Activated CD4-positive, alpha-beta memory T cell treated with anti-CD3 and anti-CD28 coated beads for 36 hours (primary cell): ENCODE data around the gene FOXJ1. TPM values are rescaled to one million over a fixed set of nuclear protein-coding genes. Genes with fewer than 3 reads are reported as not detected.

Source experiments
- CTCF ChIA-PET: fragments of 350-600 bp; sonication (Branson Sonifier 250); formaldehyde crosslinking; loops from one replicate; lab custom pipeline; 2021; ENCODE audit warnings: antibody characterized with exemption, inconsistent platforms; lab: Charles Lee
- POLR2A ChIA-PET: fragments of 350-600 bp; sonication (Branson Sonifier 250); formaldehyde crosslinking; loops from one replicate; lab custom pipeline; 2021; ENCODE audit warnings: antibody characterized with exemption; lab: Charles Lee
- DNase-seq: peaks from one replicate; pipeline ENCODE4 v3.0.0-alpha.2; 2020
- H3K27ac Mint-ChIP-seq: one replicate; pipeline ENCODE4 v1.8.0; 2021; ENCODE audit warnings: mixed read lengths
- H3K27me3 Mint-ChIP-seq: one replicate; pipeline ENCODE4 v1.8.0; 2021; ENCODE audit warnings: mixed read lengths
- H3K36me3 Mint-ChIP-seq: one replicate; pipeline ENCODE4 v1.8.0; 2021; ENCODE audit warnings: mixed read lengths
- H3K4me1 Mint-ChIP-seq: one replicate; pipeline ENCODE4 v1.8.0; 2021; ENCODE audit warnings: low read depth, mixed read lengths
- H3K4me3 Mint-ChIP-seq: one replicate; pipeline ENCODE4 v1.8.0; 2021; ENCODE audit warnings: mild to moderate bottlenecking, mixed read lengths
- H3K9me3 Mint-ChIP-seq: one replicate; pipeline ENCODE4 v1.8.0; 2021; ENCODE audit warnings: mixed read lengths
- intact Hi-C: fragments of 100-400 bp; cut with micrococcal nuclease; formaldehyde crosslinking; loops from one replicate; pipeline ENCODE4 v1.15.1; 2023
- total RNA-seq, 2 experiments: library from RNA; stranded (reverse); gene quantifications; one replicate each; pipeline ENCODE4 v1.2.3, GENCODE V29; 2021

FOXJ1 gene
- total RNA-seq, 2 experiments from 2014 or later: 0.22 to 0.29 TPM

GRCh38 chr17:76131051-76131691, 9.9 kb downstream of the FOXJ1 start:
- DNase-seq: no peak
- intact Hi-C loops: loop anchor here (10.0 kb wide), 1 partner anchor 254 kb away; the partner anchor contains the start of gene SPHK1
- H3K4me3 Mint-ChIP-seq: no peak overlapping the region
- ChIA-PET POLR2A (no interaction called here), CTCF (no interaction called here)
- no peaks in the 10 kb centered on the region for H3K9me3 Mint-ChIP-seq
- no peaks in the 10 kb centered on the region for H3K27me3 Mint-ChIP-seq
- no peaks in the 10 kb centered on the region for H3K36me3 Mint-ChIP-seq
- H3K27ac Mint-ChIP-seq: no peak overlapping the region
- peaks cover 15% of the 10 kb centered on the region for H3K4me1 Mint-ChIP-seq

DNA sequence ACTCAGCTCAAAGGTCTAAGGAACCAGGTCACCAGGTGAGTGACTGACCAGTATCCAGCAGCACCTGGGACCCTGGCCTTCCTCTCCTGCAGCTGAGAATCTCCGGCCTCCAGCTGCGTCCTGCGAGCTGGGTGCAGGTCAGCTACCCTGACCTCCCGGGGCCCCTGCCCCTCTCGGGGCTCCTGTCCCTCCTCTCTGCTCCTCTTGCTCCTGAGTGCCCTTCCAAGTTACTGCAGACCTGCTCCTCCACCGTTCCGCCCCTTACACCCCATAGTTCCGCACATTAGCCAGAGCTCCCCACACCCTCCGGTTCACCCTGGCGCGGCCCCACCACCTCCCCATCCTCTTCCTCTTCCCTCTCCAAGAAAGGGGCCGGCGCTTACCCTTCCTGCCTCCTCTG, 10.6 kb downstream of the FOXJ1 start:
- no peak overlapping the region for H3K27ac Mint-ChIP-seq
- no peak for DNase-seq
- CTCF ChIA-PET: interaction anchor here (0.6 to 1.4 kb wide), 2 partner anchors 49 to 116 kb away, joined by 3 read pairs; no protein-coding TSS in a partner anchor
- H3K4me3 Mint-ChIP-seq: no peak overlapping the region
- H3K9me3 Mint-ChIP-seq: no peaks in the 10 kb centered on the region
- H3K27me3 Mint-ChIP-seq: no peaks in the 10 kb centered on the region
- no peaks in the 10 kb centered on the region for H3K36me3 Mint-ChIP-seq
- POLR2A ChIA-PET: interaction anchor here (0.9 kb wide), 1 partner anchor 125 kb away, joined by 3 read pairs; no protein-coding TSS in a partner anchor
- intact Hi-C loops: loop anchor here (10.0 kb wide), 1 partner anchor 254 kb away; the partner anchor contains the start of gene SPHK1
- H3K4me1 Mint-ChIP-seq: peaks cover 15% of the 10 kb centered on the region

DNA sequence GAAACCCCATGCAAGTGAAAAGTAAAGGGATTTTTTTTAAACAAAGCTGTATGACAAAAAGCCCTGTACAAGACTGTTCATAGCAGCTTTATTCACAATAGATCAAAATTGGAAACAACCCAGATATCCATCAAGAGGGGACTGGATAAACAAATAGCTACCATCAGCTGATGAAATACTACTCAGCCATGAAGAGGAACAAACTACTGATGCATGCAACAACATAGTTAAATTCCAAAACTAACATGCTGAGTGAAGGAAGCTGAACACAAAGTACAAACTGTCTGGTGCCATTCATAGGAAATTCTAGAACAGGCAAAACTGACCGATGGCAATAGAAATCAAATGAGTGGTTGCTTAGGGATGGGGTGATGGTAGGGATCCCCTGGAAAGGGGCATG, 15.1 kb downstream of the FOXJ1 start:
- no peak for DNase-seq
- H3K4me3 Mint-ChIP-seq: no peak overlapping the region
- H3K36me3 Mint-ChIP-seq: no peaks in the 10 kb centered on the region
- no peaks in the 10 kb centered on the region for H3K9me3 Mint-ChIP-seq
- ChIA-PET CTCF (interaction anchor here (0.6 to 19.6 kb wide), 11 partner anchors 10 to 173 kb away, joined by 3 to 337 read pairs (median 4); no protein-coding TSS in a partner anchor), POLR2A (interaction anchor here (1.1 to 1.5 kb wide), 3 partner anchors 53 to 150 kb away, joined by 3 to 7 read pairs (median 3); no protein-coding TSS in a partner anchor)
- H3K27me3 Mint-ChIP-seq: no peaks in the 10 kb centered on the region
- intact Hi-C loops: no loop called here
- H3K27ac Mint-ChIP-seq: no peak overlapping the region
- peaks cover 12% of the 10 kb centered on the region for H3K4me1 Mint-ChIP-seq

GRCh38 chr17:76125391-76125675, 15.7 kb downstream of the FOXJ1 start:
- CTCF ChIA-PET: interaction anchor here (0.6 to 19.6 kb wide), 8 partner anchors 9 to 174 kb away, joined by 3 to 337 read pairs (median 6); no protein-coding TSS in a partner anchor
- no peak for DNase-seq
- Mint-ChIP-seq H3K27me3 (no peaks in the 10 kb centered on the region), H3K4me3 (no peak overlapping the region), H3K36me3 (no peaks in the 10 kb centered on the region), H3K4me1 (peaks cover 12% of the 10 kb centered on the region), H3K9me3 (no peaks in the 10 kb centered on the region), H3K27ac (no peak overlapping the region)
- intact Hi-C loops: no loop called here
- POLR2A ChIA-PET: interaction anchor here (1.2 kb wide), 1 partner anchor 54 kb away, joined by 3 read pairs; no protein-coding TSS in a partner anchor

GRCh38 chr17:76124582-76125390, 16.3 kb downstream of the FOXJ1 start:
- Mint-ChIP-seq H3K36me3 (no peaks in the 10 kb centered on the region), H3K4me3 (no peak overlapping the region), H3K27me3 (no peaks in the 10 kb centered on the region), H3K4me1 (peaks cover 12% of the 10 kb centered on the region), H3K27ac (peak overlapping the region; percentile 33), H3K9me3 (no peaks in the 10 kb centered on the region)
- POLR2A ChIA-PET: interaction anchor here (1.2 kb wide), 1 partner anchor 54 kb away, joined by 3 read pairs; no protein-coding TSS in a partner anchor
- CTCF ChIA-PET: interaction anchor here (0.6 to 19.6 kb wide), 12 partner anchors 9 to 273 kb away, joined by 3 to 337 read pairs (median 4); partner anchors contain the start of gene FOXJ1
- peak; percentile 29 for DNase-seq
- intact Hi-C loops: no loop called here

DNA sequence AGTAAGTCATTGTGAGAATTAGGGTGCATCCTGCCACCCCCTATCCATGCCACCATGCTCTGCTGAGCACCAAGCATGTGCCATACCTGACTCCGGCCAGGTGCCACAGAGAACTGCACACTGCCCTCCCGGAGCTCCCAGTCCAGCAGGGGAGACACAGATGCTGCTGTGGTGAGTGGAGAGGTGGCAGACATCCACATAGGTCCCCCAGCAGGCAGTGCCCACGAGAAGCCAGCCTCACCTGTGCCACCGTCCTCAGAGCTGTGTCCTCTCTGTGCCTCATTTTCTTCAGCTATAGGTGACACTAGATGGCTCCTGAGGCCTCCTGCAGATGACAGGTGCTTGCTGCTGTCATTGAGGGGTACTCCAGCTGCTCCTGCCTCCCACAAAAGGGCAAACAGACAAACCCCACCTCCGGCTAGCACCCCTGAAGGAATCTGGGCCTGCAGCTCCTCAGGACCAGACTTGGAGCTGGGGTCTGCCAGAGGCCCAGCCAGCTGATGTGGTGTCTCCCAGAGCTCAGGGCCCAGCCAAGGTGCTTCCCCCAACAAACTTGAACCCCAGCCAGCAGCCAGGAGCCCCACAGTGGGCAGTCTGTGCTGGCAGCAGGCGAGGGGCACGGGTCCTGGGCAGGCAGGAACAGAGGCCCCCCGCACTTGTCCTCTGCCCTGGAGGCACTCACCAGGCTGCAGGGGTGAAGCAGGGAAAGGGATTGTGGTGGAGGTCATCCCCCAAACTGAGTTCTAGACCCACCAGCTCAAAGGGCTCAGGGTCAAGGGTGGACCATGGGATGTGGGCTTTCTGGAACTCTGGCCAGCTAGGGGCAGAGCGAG, 17.1 kb downstream of the FOXJ1 start:
- intact Hi-C loops: no loop called here
- no peak for DNase-seq
- Mint-ChIP-seq H3K36me3 (no peaks in the 10 kb centered on the region), H3K27me3 (no peaks in the 10 kb centered on the region), H3K4me3 (no peak overlapping the region), H3K9me3 (no peaks in the 10 kb centered on the region), H3K27ac (peak overlapping the region; percentile 45), H3K4me1 (peaks cover 12% of the 10 kb centered on the region)
- ChIA-PET CTCF (interaction anchor here (0.7 to 19.6 kb wide), 11 partner anchors 17 to 274 kb away, joined by 3 to 337 read pairs (median 4); partner anchors contain the start of gene FOXJ1), POLR2A (no interaction called here)

GRCh38 chr17:76123191-76123499, 17.9 kb downstream of the FOXJ1 start:
- ChIA-PET CTCF (interaction anchor here (0.7 to 19.6 kb wide), 8 partner anchors 18 to 157 kb away, joined by 3 to 337 read pairs (median 6); partner anchors contain the start of gene FOXJ1), POLR2A (interaction anchor here (0.8 kb wide), 1 partner anchor 150 kb away, joined by 3 read pairs; no protein-coding TSS in a partner anchor)
- H3K36me3 Mint-ChIP-seq: no peaks in the 10 kb centered on the region
- no peak for DNase-seq
- no peak overlapping the region for H3K27ac Mint-ChIP-seq
- intact Hi-C loops: no loop called here
- H3K9me3 Mint-ChIP-seq: no peaks in the 10 kb centered on the region
- no peaks in the 10 kb centered on the region for H3K27me3 Mint-ChIP-seq
- no peak overlapping the region for H3K4me3 Mint-ChIP-seq
- H3K4me1 Mint-ChIP-seq: peaks cover 12% of the 10 kb centered on the region

DNA sequence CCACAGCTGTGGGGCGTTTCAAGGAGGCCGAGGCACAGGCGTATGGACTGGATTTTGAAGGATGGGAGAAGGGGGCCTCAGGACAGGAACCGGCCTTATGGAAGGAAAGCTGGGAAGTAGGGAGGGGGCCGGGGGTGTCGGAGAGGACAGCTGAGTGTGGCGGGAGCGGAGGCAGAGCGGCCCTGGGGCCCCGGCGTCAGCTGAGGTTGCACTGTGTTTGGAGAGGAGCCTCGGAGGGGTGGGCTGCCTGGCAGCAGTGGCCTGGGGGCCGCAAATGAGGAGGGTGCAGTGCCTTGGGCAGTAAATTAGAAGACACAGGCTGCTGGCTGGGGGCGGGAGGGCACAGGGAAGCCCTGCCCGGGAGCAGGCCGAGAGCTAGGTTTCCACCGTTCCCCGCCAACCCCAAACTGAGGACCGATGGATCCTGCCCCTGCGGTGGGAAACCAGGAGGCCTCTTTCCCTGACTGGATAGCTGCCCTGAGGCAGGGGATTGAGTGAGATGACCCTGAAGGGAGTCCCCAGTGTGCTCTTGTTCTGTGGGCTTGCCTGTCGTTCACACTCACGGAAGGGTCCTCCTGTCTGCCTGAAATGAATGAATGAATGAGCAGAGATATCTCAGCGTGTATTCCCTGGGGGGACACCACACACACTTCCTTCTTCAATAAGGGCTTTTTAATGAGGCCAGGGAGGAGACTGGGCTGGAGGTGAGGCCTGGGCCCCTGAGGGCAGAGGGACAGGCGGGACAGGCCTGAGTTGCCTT, 18.4 kb downstream of the FOXJ1 start:
- DNase-seq: no peak
- CTCF ChIA-PET: interaction anchor here (0.5 to 19.6 kb wide), 14 partner anchors 53 to 209 kb away, joined by 3 to 337 read pairs (median 7); no protein-coding TSS in a partner anchor
- no peak overlapping the region for H3K4me3 Mint-ChIP-seq
- POLR2A ChIA-PET: interaction anchor here (0.8 to 2.4 kb wide), 5 partner anchors 143 to 157 kb away, joined by 3 to 14 read pairs (median 4); partner anchors contain the start of gene UBALD2
- no peaks in the 10 kb centered on the region for H3K36me3 Mint-ChIP-seq
- intact Hi-C loops: no loop called here
- no peak overlapping the region for H3K27ac Mint-ChIP-seq
- H3K27me3 Mint-ChIP-seq: no peaks in the 10 kb centered on the region
- H3K4me1 Mint-ChIP-seq: peaks cover 12% of the 10 kb centered on the region
- H3K9me3 Mint-ChIP-seq: no peaks in the 10 kb centered on the region

GRCh38 chr17:76121932-76122430, 19.1 kb downstream of the FOXJ1 start:
- peak; percentile 35 for DNase-seq
- H3K4me1 Mint-ChIP-seq: peaks cover 9% of the 10 kb centered on the region
- H3K36me3 Mint-ChIP-seq: no peaks in the 10 kb centered on the region
- no peak overlapping the region for H3K4me3 Mint-ChIP-seq
- H3K27ac Mint-ChIP-seq: no peak overlapping the region
- CTCF ChIA-PET: interaction anchor here (0.5 to 19.6 kb wide), 30 partner anchors 11 to 276 kb away, joined by 3 to 337 read pairs (median 5); partner anchors contain the start of gene EXOC7
- POLR2A ChIA-PET: interaction anchor here (0.6 to 2.4 kb wide), 8 partner anchors 58 to 245 kb away, joined by 3 to 14 read pairs (median 4); partner anchors contain the start of gene UBALD2
- intact Hi-C loops: loop anchor here (1.0 kb wide), 2 partner anchors 60 to 157 kb away; no protein-coding TSS in a partner anchor
- H3K27me3 Mint-ChIP-seq: no peaks in the 10 kb centered on the region
- H3K9me3 Mint-ChIP-seq: no peaks in the 10 kb centered on the region

DNA sequence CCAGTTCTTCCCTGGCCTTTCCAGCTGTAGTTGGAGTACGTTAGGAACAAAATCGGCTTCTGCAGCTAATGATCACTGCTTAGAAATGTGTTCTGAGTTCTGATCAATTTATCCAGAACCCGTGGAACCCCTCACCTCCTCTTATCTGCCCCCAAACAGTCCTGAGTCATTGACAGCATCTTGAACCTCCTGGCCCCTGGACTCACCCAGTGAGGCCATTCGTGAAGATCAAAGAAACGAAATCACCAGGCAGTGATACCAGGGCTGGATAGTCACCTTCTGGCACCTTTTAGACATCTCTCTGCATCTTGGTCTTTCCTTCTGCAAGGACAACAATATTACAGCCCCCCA, 20.4 kb downstream of the FOXJ1 start:
- no peaks in the 10 kb centered on the region for H3K36me3 Mint-ChIP-seq
- H3K4me1 Mint-ChIP-seq: peaks cover 4% of the 10 kb centered on the region
- DNase-seq: no peak
- intact Hi-C loops: loop anchor here (1.0 kb wide), 2 partner anchors 62 to 159 kb away; no protein-coding TSS in a partner anchor
- no peaks in the 10 kb centered on the region for H3K9me3 Mint-ChIP-seq
- CTCF ChIA-PET: interaction anchor here (0.6 to 19.6 kb wide), 24 partner anchors 9 to 277 kb away, joined by 3 to 337 read pairs (median 5); partner anchors contain the start of gene EXOC7
- no peak overlapping the region for H3K27ac Mint-ChIP-seq
- POLR2A ChIA-PET: interaction anchor here (0.9 to 2.4 kb wide), 7 partner anchors 59 to 264 kb away, joined by 3 to 14 read pairs (median 4); partner anchors contain the start of genes SPHK1 and UBALD2
- H3K4me3 Mint-ChIP-seq: no peak overlapping the region
- no peaks in the 10 kb centered on the region for H3K27me3 Mint-ChIP-seq
